HG03097 (cell line): ENCODE measurements around the gene ADGRB2.

Experiments used
- ATAC-seq: cut with Tn5 transposase; IDR thresholded peaks from one replicate; pipeline ENCODE4 v1.9.1; 2021; ENCODE audit not compliant: unreplicated experiment, low FRiP score

ADGRB2 gene

DNA sequence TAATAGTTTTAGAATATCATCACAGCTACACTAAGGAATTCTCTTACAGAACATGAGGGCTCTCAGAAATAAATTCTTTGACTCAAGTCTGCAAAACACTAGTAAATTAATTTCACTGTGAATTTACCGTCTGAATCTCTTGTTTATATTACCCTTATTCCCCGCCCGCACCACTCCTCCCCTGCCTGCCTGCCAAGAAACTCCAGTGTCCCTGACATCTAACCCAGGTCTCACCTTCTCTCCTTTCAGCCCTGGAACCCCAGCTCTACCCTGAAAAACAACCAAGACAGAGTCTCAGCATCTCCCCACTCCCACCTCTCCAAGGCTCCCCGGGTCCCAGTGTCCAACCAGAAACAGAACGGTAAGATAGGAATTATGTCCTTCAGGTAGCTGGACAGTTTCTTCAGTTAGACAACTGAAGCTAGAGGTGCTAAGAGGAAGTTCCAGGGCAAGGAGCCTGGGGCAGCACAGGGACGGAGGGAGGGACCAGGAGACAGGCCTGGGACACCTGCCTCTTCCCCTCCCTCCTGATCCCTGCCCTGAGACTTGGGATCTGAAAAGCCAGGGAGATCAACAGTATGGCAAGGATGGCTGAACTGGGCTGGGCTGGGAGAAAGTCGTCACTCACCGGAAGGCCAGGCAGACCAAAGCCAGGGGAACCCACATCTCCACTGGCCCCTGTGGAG, 75.8 kb downstream of the ADGRB2 start:
- no peak for ATAC-seq

DNA sequence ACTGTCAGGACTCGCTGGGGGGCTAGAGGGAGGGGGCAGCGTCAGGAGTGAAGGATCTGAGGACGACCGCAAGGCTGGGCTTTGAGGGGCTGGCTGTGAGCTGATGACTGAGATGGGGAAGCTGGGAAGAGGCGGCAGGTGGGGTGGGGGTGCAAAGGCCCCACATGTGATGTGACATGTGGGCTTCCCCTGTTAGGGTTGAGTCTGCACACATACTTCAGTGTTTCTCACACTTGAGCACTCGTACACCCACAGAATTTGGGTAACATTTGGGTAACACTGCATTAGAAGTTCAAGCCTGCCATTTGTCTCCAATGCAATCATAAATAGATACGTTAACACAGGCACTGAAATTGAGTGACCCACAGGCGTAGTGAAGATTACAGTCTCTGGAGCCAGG, 76.5 kb downstream of the ADGRB2 start:
- ATAC-seq = no peak

DNA sequence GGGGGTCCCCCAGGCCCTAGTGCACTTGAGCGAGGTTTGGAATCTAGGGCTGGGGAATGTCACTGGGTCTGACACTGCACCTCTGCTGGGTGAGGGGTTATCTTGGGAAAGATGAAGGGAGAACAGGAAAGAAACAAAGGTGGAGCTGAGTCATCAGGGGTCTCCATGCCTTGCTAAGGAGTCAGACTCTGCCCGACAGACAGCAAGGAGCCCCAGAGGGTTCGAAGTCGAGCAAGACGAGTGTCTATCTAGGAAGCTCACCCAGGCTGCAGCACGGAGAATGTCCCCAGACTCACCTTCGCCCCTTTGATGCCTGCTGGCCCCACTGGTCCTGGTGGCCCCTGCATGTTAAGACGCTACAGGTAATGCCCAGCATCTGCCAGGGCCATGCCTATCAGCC, 78.3 kb downstream of the ADGRB2 start:
- ATAC-seq = no peak

DNA sequence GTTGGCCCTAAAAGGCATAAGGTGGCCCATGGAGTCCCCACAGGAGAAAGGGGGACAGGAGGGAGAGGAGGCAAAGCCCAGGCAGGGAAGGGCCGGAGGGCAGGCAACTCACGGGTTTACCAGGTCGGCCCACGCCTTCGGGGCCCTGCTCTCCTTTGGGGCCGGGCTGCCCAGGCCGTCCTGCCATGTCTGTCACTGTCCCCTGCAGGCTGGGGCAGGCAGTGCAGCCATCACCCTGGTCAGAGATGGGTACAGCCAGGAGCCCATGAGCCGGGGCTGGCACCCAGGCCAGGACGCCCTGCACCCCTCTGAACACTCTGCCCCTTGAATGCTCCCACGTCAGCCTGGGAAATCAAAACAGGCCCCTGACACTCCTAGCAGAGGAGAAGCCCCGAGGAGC, 80.1 kb downstream of the ADGRB2 start:
- ATAC-seq = no peak

DNA sequence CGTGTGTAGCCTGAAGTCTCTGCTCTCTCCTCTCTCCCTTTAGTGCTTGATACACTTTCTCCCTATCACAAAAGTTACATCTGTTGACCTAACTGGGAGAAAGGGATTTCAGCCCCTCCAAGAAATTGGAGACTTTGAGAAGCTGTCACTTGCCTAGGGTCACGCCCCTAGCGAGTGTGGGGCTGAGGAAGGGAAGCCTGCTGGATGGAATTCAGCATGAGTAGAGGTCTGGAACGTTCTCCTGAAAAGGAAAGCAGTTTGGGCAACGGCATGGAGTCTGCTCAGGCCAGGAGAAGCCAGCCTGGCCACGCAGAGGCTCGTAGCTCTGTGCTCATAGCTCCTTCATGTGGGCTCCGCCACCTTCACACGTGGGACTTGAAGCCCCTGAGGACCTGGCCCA, 82.7 kb downstream of the ADGRB2 start:
- no peak for ATAC-seq

DNA sequence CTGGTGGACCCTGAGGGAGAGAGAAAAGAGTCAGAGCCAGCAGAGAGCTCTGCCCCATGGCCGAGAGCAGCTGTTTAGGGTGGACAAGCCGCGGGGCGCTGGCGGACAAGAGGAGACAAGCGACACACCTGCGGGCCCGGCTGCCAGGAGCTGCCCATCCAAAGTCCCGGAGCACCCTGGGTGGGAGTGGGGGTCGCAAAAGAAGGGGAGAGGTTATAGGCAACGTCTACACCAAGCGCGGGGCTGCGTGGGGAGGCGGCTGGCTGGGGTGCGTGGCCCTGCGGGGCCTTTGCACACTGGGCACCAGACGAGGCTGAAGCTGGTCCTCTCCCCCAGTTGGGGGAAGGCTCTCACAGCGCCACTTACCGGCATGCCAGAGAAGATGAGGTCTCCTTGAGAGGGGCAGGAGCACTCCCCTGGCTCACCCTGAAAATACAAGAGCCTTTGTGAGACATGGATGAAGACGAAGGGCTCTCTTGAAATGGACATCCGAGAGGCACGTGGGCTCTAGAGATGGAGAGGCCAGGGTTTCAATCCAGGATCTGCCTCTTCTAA, 84.4 kb downstream of the ADGRB2 start:
- no peak for ATAC-seq

DNA sequence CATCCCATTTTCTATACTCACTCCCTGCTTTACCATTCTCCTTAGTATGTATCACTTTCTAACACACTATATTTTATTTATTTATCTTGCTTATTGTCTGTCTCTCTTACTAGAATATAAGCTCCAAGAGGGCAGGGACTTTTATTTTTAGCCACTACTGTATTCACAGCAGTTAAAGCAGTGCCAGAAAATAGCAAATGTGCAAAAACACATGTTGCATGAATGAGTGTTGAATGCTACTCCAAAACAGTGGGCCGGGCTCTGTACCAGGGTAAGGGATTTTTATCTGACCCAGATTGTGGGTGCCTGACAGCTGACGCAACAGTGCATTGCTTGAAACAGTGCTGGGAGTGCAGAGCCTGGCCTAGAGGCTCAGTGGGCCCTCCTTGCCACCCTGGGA, 85.0 kb downstream of the ADGRB2 start:
- no peak for ATAC-seq

DNA sequence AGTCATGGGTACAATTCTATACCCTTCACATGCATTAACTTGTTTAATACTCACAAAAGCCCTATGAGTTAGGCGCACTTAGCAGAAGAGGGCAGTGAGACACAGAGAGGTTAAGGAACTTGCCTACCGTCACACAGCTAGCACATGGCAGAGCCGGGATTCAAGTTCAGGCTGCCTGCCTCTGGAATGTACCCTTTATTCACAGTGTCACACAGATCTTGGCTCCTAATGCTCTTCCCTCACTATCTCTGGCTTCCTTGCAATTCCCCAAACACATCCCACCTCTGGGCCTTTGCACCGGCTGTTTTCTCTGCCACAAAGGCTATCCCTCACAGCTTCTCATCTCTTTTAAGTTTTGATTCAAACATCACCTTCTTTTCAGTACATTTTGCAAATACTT, 85.5 kb downstream of the ADGRB2 start:
- no peak for ATAC-seq

DNA sequence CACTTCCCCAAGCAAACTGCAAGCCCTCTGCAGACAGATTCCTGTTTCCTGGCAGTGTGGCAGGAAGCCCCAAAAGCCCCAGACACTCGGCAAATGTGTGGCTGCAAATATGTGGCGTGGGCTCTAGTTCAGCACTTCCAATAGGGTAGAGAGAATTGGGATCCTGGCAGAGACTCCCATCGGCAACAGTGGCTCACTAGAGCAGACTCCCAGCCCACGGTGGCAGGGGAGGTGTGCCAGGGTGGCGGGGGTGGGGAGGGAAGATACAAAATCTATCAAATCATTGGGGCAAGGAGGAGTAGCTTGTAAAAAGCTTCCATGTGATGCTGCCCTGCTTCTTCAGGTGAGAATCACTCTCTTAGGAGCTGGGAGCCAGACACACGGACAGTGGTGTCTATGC, 86.2 kb downstream of the ADGRB2 start:
- ATAC-seq = no peak

DNA sequence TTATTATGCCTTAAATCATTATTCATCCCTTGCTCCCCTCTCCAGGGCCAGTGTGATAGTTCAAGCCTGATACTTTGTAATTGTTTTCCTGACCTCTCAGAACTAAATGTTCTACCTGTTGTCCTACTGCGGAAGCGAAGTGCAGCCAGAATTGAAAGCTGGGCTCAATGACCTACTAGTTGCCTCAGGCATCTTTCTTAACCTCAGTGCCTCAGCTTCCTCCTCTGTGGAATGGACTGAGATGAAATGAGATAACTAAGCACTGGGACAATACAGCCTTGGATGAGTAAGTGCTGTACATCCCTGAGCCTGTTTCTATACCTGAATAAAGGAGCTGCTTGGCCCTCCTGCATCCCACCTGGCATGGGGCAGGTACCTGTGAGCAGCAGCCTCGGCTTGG, 86.7 kb downstream of the ADGRB2 start:
- no peak for ATAC-seq
